GM19397 (cell line): Measurements from ENCODE around the gene DNAAF1.
"Not testable (repeated sequence)": the region's sequence is repeated elsewhere in the genome, so short reads cannot be mapped to it uniquely, and the experiment has no call there.

ENCODE experiments used
- ATAC-seq: cut with Tn5 transposase; IDR thresholded peaks from one replicate; pipeline ENCODE4 v1.9.1; 2021; ENCODE audit warnings: mild to moderate bottlenecking, moderate library complexity; ENCODE audit not compliant: unreplicated experiment

Gene DNAAF1

DNA sequence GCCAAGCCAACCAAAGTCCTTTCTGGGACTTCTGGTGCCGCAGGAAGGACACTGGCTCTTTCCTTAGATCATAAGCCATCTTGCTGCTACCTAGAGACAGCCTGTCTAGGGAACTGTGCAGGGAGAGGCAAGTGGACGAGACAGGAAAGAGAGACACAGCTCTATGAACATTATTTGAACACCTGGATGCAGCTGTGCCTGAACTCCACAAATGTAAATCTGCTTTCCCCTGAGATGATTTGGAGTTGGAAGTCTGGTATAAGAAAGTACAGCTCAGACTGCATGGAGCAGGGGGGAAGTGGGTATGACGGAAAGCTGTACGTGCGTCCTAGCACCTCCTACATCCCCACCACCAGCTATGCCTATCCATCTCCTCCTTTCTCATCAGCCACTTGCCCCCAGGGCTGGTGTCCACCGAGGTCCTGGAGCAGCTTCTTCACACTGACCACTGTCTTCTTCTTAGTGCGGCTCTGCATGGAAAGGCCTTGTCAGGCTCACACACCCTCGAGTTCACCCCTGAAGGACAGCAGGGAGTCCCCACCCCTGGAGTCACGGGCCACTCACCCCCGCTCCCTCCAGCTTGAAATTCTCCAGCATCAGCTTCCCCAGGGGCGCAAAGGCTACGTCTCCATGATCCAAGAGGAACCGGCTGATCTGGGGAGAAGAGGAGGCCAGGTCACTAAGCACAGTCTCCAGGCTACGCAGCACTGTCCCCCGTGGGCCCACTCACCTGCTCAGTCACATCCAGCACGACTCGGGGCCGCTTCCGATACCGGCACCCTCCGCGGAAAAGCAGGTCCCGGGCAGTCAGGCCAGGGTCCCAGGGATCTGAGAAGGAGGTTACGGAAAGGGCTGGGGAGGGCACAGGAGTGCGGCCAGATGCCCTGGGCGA is 37.8 kb downstream of the DNAAF1 start:
- no peak for ATAC-seq

DNA sequence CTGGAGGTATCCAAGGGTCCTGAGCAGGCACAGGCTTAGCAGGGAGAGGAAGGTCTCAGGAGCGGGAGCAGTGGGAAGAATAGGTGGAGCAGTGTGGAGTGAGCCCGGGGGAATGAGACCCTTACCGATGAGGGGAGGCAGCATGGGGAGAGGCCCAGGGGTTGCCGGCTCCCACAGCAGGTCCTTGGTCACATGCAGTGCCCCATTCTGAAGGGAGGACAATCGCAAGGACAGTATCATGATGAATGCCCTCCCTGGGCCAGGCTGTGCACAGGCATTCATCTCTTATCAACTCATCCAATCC is 38.4 kb downstream of the DNAAF1 start:
- ATAC-seq, result no peak

DNA sequence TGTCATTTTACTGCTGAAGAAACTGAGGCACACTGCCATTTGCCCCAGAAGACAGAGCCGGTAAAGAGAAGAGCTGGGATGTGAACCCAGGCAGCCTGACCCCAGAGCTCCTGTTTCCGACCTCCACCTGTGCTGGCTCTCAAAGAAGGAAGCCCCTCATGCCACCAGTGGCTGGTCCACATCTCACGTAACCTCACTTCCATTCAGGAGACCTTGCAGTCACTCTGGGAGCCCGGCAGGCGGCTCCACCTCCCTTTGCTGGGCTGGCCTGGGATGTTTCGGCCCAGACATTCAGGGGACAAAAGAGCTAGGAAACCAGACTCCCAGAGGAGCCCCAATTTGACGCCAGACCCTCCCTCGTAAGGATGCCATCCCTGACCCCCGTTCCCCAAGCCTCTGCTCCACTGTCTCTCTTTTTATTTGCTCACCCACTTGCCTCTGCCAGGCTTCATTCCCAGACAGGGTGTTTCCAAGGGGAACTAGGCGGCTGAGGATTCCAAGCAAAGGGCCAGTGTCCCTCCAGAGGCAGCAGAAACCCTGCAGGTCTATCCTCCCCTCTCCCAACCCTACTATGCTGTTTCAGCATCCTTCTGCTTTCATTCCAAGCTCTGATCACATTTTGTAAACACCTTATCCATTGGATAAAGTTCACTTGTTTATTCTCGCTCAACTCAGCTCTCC is 38.9 kb downstream of the DNAAF1 start:
- ATAC-seq, result no peak

DNA sequence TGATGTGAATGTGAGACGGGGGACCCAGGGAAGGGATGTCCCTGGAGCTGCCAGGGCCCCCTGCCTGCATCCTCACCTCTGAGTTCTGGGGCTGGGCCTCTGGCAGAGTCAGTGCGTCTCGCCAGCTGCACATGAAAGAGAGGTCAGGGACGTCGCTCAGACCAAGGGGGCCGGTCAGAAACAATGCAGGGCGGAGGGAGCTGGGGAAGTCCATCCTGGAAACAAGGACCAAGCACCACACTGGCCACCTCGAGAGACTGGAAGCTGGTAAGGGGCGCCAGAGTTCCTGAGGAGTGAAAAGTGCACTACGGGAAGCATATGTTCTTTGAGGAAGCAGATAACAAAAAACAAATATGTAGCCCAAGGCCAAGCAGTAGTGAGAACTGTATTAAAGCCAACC is 39.7 kb downstream of the DNAAF1 start:
- ATAC-seq, result no peak

DNA sequence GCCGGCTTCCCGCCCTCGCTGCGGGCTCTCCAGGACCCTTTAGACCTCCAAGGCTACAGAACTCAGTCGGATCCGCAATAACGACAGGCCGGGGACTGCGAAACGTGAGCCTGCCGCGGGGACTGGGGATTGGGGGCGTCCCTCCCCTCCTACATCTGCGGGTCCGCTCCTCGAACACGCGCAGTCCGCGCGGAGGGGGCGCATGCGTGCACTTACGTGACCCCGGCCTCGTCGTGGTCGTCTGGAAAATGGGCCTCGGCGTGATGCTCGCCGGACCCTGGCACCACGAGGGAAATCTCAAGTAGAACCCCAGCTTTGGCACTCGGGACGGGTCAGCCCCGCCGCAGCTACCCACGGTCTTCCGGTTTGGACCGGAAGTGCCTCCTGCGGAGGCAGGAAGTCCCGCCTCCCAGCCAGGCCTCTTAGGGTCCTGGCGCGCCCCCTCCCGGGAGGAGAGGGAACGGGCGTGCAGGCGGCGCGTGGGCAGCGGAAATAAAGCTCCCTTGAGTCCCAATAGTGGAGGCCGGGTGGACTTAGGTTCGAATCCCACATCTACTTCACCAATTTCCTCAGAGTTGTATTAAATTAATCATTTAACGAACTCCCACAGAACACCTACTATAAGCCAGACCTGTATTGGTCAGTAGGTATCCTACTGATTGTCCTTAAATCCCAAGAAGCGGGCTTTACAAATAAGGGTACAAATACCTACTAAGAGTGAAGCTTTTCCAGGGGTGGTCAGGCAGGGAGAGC is 41.8 kb downstream of the DNAAF1 start, which contains the start of gene TAF1C:
Gene TAF1C, minus strand, starts transcription at position 373 of the 753 bp plus-strand sequence. CDS start 2,069 bp downstream, outside the sequence.
- peak; percentile 94 for ATAC-seq

DNA sequence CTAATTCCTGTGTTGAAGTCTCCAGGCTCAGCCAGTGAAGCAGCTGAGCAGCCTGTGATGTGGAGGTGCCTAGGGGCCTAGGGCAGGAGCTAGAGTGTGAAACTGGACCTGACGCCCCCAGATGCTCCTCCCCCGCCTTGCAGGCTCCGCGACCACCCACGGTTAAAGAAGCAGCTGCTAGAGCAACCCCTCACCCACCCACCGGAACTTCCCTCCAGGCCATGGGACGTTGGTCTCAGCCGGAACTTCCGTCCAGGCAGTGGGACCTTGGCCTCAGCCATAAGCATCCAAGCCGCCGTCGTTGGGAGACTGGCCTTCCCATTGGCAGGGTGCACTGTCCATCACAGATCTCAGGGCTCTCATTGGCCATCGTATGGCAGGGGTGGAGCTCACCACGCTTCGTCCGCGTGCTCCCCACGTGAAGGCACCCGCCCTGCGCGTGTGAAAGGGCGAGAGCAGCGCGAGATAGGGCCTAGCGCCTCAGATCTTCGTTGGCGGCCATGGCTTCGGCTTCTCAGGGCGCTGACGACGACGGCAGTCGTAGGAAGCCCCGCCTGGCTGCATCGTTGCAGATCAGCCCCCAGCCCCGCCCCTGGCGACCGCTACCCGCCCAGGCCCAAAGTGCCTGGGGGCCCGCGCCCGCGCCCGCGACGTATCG is 45.8 kb downstream of the DNAAF1 start, which contains the start of gene ADAD2:
Gene ADAD2, plus strand, starts transcription at position 427 of the 658 bp plus-strand sequence. Its CDS starts 74 bp downstream, at position 501.
- ATAC-seq, result no peak

DNA sequence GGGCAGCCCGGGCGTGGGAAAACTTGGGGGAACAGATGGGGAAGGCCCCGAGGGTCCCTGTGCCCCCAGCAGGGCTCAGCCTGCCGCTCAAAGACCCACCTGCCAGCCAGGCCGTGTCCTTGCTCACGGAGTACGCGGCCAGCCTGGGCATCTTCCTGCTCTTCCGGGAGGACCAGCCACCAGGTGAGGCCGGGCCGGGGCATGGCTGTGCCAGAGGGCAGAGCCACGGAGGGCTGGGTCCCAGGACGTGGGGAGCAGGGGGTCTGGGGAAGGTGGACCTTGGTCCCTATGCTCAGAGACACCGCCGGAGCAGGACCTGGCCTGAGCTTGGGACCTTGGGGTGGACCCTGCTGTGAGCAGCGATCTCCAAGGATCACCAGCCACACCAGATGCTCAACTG is 46.4 kb downstream of the DNAAF1 start:
- ATAC-seq, result no peak

DNA sequence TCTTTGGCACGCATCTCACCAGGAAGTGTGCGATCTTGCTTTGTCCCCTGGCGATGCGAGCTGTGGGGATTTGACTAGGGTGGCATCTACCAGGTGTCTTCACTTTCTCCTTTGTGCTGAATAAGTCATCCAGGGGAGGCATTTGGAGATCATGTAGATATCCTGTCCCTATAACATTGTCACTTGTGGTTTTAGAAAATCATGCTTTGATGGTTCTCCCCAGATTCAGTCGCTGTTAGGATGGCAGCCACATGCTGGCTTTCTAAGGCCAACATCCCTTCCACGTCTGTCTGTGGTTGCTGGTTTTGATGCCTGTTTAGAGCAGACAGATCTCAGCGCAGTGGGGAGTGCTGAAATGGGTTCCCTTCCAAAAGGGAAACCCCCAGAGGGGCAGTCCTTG is 48.4 kb downstream of the DNAAF1 start:
- ATAC-seq, result no peak

DNA sequence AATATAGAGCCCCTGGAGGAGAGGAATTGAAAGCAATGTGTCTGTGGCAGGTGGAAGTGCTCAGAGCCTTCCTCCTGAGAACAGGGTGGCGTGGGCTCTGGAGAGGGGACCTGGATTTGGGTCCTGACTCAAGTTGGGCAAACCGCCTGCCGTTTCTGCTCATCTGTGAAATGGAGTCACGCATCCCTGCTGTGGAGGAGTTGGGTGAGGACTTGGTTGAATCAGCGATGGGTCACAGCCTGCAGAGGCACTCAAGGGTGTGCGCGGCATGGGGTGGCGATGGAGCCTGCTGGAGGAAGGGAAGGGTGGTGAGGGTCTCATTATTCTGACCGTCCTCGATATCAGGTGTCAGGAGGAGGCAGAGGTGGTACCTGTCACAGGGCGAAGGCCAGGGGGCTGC is 48.9 kb downstream of the DNAAF1 start:
- no peak for ATAC-seq

DNA sequence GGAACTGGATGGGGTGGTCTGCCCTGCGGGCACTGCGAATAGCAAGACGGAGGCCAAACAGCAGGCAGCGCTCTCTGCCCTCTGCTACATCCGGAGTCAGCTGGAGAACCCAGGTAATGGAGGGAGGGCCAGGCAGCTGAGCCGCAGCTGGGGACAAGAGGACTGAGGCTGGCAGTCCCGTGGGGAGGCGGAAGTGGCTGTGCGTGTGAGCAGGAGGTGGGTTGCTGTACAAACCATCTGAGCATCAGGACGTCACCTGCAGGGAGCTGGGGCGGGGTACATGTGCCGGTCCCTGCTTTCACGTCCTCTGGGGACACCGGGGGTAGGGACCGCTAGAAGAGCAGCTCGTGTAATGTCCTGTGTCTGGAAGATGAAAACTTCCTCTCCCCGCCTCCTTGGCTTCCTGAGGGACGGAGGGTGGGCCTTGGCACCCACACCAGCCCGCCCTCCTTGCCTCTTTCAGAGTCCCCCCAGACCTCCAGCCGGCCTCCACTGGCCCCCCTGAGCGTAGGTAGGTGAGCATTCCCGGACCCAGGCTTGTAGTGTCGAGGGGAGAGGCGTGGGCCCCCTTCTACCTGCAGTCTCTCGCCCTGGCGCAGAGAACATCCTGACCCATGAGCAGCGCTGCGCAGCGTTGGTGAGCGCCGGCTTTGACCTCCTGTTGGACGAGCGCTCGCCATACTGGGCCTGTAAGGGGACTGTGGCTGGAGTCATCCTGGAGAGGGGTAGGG is 49.5 kb downstream of the DNAAF1 start:
- ATAC-seq, result no peak

DNA sequence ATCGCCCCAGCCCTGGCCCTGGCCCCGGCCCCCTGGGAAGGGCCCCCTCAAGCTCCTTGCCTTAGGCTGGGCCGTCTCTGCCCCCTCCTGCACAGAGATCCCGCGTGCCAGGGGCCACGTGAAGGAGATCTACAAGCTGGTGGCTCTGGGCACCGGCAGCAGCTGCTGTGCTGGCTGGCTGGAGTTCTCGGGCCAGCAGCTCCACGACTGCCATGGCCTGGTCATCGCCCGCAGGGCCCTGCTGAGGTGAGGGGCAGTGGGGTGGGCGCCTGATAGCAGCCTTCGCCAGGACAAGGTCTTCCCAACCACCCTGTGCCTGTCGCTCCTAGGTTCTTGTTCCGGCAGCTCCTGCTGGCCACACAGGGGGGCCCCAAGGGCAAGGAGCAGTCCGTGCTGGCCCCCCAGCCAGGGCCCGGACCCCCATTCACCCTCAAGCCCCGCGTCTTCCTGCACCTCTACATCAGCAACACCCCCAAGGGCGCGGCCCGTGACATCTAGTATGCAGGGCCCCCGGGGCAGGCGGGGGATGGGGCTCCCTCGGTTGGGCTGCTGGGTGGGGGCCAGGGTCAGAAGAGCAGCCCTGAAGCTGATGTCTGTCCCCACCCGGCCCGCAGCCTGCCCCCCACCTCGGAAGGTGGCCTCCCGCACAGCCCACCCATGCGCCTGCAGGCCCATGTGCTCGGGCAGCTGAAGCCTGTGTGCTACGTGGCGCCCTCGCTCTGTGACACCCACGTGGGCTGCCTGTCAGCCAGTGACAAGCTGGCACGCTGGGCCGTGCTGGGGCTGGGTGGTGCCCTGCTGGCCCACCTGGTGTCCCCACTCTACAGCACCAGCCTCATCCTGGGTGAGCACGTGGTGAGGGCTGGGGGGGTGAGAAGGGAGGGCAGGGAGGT is 50.3 kb downstream of the DNAAF1 start:
- ATAC-seq, result no peak

DNA sequence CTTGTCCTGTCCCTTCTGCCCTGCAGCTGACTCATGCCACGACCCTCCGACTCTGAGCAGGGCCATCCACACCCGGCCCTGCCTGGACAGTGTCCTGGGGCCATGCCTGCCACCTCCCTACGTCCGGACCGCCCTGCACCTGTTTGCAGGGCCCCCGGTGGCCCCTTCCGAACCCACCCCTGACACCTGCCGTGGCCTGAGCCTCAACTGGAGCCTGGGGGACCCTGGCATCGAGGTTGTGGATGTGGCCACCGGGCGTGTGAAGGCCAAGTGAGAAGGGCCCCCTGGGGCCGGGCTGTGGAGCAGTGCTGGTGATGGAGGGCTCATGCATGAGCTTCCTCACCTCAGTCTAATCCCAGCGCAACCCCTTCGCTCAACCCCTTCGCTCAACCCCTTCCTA is 51.0 kb downstream of the DNAAF1 start:
- ATAC-seq, result no peak

DNA sequence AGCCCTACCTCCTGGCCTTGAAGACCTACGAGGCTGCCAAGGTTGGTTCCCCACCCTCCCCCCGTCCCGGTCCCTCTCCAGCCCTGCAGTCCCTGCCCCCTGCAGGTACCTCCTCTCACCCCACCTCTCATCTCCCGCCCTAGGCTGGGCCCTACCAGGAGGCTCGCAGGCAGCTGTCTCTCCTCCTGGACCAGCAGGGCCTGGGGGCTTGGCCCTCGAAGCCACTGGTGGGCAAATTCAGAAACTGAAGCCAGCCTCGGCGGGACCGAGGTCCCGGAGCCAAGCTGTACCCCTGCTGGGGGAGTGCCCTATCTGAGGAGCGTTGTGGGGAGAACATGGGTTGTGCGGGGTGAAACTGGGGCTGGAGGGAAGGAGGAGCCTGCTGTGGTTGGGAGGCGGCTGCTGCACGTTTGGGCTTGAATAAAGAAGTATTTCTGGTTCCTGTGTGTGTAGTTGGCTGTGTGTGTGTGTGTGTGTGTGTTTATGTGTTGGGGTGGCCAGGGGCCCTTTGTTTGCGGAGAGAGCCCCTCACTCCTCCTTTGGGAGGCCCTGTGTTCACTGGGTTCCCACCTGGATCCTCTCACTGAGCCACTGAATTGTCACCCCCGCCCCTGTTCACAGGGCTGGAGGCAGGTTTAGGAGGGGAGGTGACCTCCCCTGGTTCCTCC is 51.8 kb downstream of the DNAAF1 start:
- no peak for ATAC-seq

DNA sequence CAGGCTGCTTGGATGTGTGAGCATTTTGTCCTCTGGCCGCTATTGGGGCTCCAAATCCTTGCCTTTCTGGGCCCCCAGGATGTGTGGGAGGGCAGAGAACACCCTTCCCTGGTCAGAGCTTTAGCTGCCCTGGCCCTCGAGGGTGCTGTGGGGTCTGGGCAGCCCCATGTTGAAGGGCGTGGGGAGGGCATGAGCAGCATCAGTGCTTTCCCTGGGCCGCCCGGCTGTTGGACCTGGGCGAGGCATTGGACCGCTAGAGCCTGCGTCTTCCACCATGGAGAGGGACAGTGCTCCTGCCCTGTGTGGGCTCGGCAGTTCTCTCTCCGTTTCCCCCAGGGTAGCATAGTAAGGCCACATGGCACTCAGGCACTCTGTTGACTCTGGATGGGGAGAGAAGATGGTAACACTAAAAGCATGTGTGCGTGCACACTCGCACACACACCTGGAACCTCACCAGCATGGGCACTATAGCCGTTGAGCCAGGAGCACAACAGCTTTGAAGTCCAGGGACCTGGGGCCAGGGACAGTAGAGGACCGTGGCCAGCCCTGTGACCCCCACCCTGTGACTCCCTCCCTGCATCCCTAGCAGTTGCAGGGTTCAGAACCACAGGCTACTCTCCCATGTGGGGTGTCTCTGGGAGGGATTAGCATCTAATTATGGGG is 52.5 kb downstream of the DNAAF1 start:
- no peak for ATAC-seq

DNA sequence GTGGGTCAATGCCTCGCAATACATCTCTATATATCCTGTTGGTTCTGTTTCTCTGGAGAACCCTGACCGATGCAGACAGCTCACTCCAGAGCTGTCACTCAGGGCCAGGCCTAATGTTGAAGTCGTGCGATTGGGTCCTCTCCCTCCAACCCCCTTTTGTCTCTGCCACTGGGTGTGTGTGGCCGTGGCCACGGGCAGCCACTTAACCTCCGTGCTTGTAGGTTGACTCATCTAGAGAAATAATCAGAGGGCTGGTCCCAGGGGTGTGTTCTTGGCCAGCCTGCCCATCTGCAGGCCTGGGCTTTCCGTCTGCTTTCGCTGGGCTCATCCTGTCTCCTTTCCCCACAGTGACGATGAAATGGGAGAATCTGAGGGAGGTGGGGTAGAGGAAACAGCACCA is 53.3 kb downstream of the DNAAF1 start:
- no peak for ATAC-seq

DNA sequence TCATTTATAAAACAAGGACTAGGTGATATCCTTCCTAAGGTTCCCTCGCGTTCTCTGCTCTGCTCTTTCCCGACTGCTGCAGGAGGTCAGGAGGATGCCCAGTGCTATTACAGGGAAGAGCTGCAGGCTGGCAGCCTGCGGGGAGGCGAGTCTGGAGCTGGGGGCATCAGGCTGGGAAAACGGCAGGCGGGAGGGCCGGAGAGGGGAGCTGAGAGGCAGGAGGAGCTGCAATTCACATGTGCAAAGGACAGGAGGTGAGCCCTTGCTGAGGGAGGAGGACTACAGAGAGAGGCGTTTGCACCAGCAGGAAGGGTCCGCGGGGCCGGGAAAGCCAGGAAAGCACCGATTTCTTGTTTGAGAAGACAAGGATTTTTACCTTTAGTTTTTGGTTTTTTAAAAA is 54.0 kb downstream of the DNAAF1 start:
- ATAC-seq, result no peak

DNA sequence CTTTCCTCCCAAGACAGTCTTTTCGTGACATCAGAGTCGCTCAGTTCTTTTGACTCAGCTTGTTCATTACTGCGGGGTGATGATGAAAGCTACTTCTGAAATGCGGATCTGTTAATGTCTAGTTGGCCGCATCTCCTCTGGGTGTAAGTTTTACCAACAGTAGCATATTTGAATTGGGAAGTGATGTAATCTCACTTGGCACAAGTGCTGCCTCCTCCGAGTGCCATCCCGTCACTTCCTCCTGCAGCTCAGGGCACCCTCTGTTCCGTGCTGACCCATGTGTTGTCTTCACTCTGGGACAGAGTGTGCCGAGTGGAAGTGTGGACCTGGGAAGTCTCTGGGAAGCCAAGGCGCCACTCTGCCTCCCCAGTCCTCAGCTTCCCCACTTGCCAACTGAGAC is 54.8 kb downstream of the DNAAF1 start:
- no peak for ATAC-seq

DNA sequence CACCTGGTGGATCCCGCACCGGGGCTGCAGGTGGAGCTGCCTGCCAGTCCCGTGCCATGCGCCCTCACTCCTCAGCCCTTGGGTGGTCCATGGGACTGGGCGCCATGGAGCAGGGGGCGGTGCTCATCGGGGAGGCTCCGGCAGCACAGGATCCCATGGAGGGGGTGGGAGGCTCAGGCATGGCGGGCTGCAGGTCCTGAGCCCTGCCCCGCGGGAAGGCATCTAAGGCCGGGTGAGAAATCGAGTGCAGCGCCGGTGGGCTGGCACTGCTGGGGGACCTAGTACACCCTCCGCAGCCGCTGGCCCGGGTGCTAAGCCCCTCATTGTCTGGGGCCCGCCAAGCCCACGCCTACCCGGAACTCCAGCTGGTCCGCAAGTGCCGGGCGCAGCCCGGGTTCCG is 59.4 kb downstream of the DNAAF1 start:
- not testable (repeated sequence) for ATAC-seq
